ENCODE results near the gene NR4A3.
"Not testable (repeated sequence)": the region's sequence is repeated elsewhere in the genome, so short reads cannot be mapped to it uniquely, and the experiment has no call there.

NR4A3 gene

DNA sequence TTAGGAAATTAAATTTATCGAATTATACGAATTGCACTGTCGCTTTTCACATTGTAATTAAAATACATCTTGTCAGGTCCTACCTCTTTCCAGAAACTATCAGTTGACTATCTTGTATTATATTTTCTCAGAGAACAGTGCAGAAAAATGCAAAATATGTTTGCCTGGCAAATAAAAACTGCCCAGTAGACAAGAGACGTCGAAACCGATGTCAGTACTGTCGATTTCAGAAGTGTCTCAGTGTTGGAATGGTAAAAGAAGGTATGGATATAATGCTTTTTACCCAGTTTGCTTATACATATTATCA lies 10.8 kb downstream of the NR4A3 start:
- DNase-seq (ENCODE audit: low read depth in 3 of 3, low spot score in 1 of 3), result no peak

- DNase-seq (ENCODE audit: low read depth in 3 of 3, low spot score in 1 of 3), result no peak
These were observed 12.1 kb downstream of the NR4A3 start for GRCh38 chr9:99833735-99834134.

GRCh38 chr9:99834474-99834873 lies 12.8 kb downstream of the NR4A3 start:
- no peak for DNase-seq (ENCODE audit: low read depth in 3 of 3, low spot score in 1 of 3)

- no peak for DNase-seq (ENCODE audit: low read depth in 3 of 3, low spot score in 1 of 3)
These were observed 13.5 kb downstream of the NR4A3 start for GRCh38 chr9:99835142-99835541.

GRCh38 chr9:99835581-99835980 lies 13.9 kb downstream of the NR4A3 start:
- no peak for DNase-seq (ENCODE audit: low read depth in 3 of 3, low spot score in 1 of 3)

DNA sequence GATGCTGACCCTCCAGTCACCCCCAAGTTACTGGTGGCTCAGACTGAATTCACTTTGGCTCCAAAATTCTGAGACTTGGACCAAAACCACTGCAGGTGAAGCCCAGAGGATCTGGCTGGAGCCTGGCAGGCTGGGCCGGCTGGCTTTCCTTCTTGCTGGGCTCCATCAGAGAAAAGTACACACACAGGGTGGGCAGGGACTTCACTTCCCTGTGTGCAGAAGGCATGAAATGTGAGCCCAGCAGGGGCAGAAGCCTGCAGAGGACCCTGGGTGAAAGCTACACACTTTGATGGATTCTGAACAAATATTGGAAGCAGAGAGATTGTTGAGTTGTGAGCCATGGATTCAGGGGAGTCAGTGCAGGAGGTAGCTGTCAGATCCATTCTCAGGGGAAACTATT lies 18.4 kb downstream of the NR4A3 start:
- DNase-seq (ENCODE audit: low read depth in 3 of 3, low spot score in 1 of 3), result no peak

GRCh38 chr9:99845063-99845462 lies 23.4 kb downstream of the NR4A3 start:
- no peak for DNase-seq (ENCODE audit: low read depth in 3 of 3, low spot score in 1 of 3)

- DNase-seq (ENCODE audit: low read depth in 3 of 3, low spot score in 1 of 3), result no peak
These were observed 26.8 kb downstream of the NR4A3 start for GRCh38 chr9:99848447-99848846.

- DNase-seq (ENCODE audit: low read depth in 3 of 3, low spot score in 1 of 3), result no peak
These were observed 29.2 kb downstream of the NR4A3 start for GRCh38 chr9:99850736-99851499.

GRCh38 chr9:99851500-99851822 lies 29.8 kb downstream of the NR4A3 start:
- no peak for DNase-seq (ENCODE audit: low read depth in 3 of 3, low spot score in 1 of 3)

DNA sequence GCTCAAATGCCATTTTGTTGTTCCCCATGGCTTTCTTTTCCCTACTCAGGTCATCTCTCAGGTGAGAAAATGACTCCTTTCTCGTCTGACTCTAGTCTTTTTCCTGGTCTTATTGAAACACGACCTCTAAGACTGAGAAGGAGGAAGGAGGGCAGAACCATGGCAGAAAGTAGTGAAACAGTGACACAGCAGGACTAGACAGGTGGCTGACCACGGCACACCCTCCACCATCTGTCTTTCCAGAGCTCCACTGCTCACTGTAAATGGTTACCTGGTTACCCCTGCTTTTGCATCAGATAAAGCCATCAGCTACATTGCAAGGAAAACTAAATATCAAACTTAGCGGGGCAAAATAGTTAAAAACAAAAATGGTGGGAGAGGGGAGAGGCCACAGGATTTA lies 30.9 kb downstream of the NR4A3 start:
- DNase-seq (ENCODE audit: low read depth in 3 of 3, low spot score in 1 of 3), result no peak

DNA sequence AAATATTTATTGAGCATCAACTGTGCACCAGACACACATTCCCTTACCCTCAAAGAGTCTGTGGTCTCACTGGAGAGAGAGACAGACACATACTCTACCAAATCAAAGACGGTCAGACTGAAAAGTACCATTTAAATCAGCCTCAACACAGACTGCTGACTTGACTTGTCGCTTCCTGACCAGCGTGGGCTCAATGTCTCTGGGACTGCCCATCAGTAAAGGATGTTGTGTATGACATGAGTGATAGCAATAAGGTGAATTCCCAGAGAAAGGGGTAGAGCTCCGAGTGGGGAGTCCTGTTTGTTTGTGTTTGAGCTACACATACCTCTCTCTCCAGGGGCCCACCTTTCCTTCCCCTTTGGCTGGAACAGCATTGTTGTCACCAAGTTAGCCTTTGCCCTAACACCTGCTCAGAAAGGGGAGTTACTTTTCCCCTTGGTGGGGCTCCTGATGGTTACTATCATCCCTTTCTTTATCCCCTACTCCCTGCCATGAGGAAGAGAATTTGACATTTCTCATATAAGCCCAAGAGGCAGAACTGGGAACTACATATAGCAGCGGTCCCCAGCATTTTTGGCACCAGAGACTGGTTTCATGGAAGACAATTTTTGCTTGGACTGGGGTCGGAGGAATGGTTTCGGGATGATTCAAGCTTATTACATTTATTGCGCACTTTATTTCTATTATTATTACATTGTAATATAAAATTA lies 33.9 kb downstream of the NR4A3 start:
- no peak for DNase-seq (ENCODE audit: low read depth in 3 of 3, low spot score in 1 of 3)

GRCh38 chr9:99857576-99857975 lies 35.9 kb downstream of the NR4A3 start:
- not testable (repeated sequence) for DNase-seq (ENCODE audit: low read depth in 3 of 3, low spot score in 1 of 3)

DNA sequence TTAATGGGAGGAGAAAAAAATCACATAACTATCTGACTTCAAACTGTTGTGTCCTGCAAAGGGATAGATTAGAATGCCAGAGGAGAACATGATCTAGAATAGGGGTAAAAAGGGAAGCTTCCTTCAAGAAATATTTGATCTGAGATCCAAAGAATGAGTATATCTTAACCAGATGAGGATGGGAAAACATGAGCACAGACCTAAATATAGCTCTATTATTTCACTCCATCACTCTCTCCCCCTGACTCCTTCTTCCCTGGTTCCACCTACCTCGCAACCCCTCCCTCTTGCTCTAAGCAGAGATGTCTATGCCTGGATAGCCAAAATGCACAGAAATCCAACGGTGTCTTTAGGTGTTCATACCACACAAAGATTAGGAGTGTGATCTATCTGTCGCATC lies 36.4 kb downstream of the NR4A3 start:
- no peak for DNase-seq (ENCODE audit: low read depth in 3 of 3, low spot score in 1 of 3)

DNA sequence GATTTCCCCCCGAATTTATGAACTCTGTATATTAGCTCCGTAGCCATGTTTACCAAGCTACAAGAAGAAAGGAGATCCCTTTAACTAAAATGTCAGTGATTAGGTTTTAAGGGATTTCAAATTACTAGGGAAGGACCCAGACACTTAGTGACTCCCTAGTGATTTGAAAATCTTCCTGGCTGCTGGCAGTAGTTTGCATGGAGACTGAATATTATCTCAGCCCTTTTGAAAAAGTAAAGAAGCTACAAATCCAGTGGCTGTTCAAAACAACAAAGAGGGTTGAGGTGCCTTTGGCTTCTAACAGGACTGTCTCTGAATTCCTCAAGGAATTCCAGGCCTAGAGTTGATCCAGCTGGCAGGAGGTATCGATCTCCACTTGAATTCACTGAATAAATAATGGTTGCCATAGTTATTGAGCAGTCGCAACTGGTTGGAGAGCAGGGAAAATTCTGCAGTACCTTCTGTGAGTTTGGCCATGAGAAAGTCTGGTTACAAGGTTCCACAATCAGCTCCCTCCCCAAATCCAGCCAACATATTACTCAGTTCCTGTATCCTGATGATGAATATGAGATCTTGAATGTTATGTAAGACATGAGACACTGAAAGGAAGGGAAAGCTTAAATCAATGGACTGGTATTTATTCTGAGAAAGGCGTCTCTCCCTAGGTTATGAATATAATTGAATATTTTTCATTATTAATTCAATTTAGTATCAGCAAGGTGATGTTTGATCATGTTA lies 37.7 kb downstream of the NR4A3 start:
- DNase-seq (ENCODE audit: low read depth in 3 of 3, low spot score in 1 of 3), result no peak

DNA sequence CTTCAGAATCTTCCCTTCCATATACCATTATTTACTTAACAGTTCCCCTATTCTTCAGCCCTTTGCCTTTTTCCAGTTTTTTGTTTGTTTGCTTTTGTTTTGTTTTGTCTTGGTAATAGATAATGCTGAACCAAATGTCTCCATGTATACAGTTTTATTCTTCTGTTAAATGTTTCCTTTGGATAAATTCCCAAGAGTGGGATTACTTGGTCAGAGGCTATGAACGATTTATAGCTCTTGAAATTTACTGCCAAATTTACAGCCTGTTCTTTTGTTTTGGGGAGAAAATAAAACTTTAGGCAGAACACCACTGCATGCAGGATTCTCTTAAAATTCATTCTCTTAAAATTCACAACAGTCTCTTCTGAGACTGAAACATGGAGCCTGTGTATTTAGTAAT lies 38.6 kb downstream of the NR4A3 start:
- DNase-seq (ENCODE audit: low read depth in 3 of 3, low spot score in 1 of 3), result no peak

DNA sequence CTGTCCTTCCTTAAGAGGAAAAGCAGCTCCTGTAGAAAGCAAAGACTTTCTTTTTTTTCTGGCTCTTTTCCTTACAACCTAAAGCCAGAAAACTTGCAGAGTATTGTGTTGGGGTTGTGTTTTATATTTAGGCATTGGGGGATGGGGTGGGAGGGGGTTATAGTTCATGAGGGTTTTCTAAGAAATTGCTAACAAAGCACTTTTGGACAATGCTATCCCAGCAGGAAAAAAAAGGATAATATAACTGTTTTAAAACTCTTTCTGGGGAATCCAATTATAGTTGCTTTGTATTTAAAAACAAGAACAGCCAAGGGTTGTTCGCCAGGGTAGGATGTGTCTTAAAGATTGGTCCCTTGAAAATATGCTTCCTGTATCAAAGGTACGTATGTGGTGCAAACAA lies 42.3 kb downstream of the NR4A3 start:
- no peak for DNase-seq (ENCODE audit: low read depth in 3 of 3, low spot score in 1 of 3)

DNA sequence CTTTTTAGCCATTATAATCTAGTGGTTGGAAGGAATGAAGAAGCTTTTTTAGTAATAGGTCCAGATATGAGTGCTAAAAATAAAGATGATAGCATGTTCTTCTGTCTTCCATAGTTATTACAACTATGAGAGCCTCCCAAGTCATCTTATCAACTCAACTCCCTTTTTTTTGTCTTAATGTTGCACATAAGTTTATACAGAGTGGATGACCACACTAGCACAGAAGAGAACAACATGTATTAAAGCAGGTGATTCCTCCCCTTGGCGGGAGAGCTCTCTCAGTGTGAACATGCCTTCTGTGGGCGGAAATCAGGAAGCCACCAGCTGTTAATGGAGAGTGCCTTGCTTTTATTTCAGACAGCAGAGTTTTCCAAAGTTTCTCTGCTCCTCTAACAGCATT lies 44.7 kb downstream of the NR4A3 start:
- DNase-seq (ENCODE audit: low read depth in 3 of 3, low spot score in 1 of 3), result no peak

- no peak for DNase-seq (ENCODE audit: low read depth in 3 of 3, low spot score in 1 of 3)
These were observed 45.9 kb downstream of the NR4A3 start for GRCh38 chr9:99867536-99867935.

GRCh38 chr9:99867968-99868367 lies 46.3 kb downstream of the NR4A3 start:
- DNase-seq (ENCODE audit: low read depth in 3 of 3, low spot score in 1 of 3), result no peak

GRCh38 chr9:99868845-99869244 lies 47.2 kb downstream of the NR4A3 start:
- no peak for DNase-seq (ENCODE audit: low read depth in 3 of 3, low spot score in 1 of 3)

DNA sequence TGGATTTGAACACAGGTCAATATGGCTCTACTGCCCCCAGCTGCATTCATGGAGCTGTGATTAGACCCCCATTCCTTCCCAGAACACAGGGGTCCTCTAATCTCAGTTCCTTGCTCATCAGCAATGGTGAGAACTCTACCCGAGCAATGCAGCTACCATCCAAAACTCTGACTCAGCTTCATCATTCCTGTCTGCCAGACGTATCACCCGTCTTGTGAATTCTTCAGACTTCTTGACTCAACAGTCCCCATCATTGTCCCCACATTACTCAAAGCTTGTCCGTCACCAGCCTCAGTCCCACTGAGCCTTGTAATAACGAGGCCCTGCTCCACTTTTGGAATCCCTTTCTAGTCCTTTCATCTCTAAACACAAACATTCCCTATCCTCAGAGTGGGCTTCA lies 48.4 kb downstream of the NR4A3 start:
- DNase-seq (ENCODE audit: low read depth in 3 of 3, low spot score in 1 of 3), result no peak

DNA sequence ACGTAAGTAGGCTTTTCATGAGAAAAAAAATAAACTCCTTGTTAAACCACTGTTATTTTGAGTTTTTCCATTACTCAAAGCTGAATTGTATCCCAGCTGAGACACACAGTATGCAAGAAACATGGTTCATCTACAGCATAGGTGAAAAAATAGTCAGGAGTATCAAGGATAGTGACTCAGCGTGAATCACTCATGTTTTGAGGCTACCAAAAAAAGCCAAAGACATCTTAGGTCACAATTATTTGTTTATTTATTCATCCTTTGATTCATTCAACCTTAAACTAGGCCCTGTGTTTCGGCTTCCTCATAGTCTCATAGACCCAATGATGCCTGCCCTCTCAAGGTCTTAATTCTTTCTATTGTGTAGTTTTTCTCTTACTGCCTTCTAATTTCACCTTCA lies 51.8 kb downstream of the NR4A3 start:
- no peak for DNase-seq (ENCODE audit: low read depth in 3 of 3, low spot score in 1 of 3)

Data from stimulated activated CD4-positive, alpha-beta T cell treated with anti-CD3 and anti-CD28 coated beads, TNF-alpha, amount 100 ng/mL, for 1 hour (primary cell).